SK-N-SH (cell line): ENCODE results near the gene REEP1. TPM values are rescaled to one million over a fixed set of nuclear protein-coding genes. Genes with fewer than 3 reads are reported as not detected.

Source experiments
- CTCF ChIA-PET: fragments of 300-600, 350-600 bp; formaldehyde crosslinking; extraction: SDS; loops from one replicate; lab custom pipeline; 2021; lab: Yijun Ruan, JAX
- POLR2A ChIA-PET: fragments of 350-600 bp; sonication (Branson Sonifier 250); formaldehyde crosslinking; extraction: SDS; loops from one replicate; lab custom pipeline; 2020; ENCODE audit warnings: antibody characterized with exemption, inconsistent platforms; lab: Yijun Ruan, JAX
- DNase-seq: peaks from one replicate; pipeline ENCODE4 v3.0.0; 2012
- H2AFZ ChIP-seq: fragments of 200-600 bp; sonication (generic); 2 replicates; pipeline ENCODE4 v1.8.1; 2016; ENCODE audit warnings: antibody characterized with exemption, mild to moderate bottlenecking, low read depth
- H3F3A ChIP-seq: fragments of 200-600 bp; sonication (generic); replicated peaks from 2 replicates; pipeline ENCODE3; 2016; ENCODE audit warnings: antibody characterized with exemption, mild to moderate bottlenecking; ENCODE audit not compliant: insufficient read depth
- H3K27ac ChIP-seq, 2 experiments: fragments of 200-500 bp in 1 of 2; fragments of 200-600 bp in 1 of 2; sonication (Bioruptor generic) in 1 of 2; sonication (generic), shearing (Covaris generic) in 1 of 2; 2 replicates each; pipeline versions ENCODE4 v1.5.1 to v1.6.1; 2014 to 2016; ENCODE audit warnings: low read depth in 2 of 2, inconsistent platforms in 1 of 2, low read length in 1 of 2, mild to moderate bottlenecking in 1 of 2, mixed read lengths in 1 of 2
- H3K27me3 ChIP-seq: fragments of 200-600 bp; sonication (generic), shearing (Covaris generic); 2 replicates; pipeline ENCODE4 v1.6.1; 2016; ENCODE audit warnings: mixed run types; ENCODE audit not compliant: insufficient read depth
- H3K36me3 ChIP-seq, 2 experiments: fragments of 200-500 bp in 1 of 2; fragments of 200-600 bp in 1 of 2; sonication (Bioruptor generic) in 1 of 2; sonication (generic) in 1 of 2; replicated peaks in 1 of 2; 2 replicates each; pipeline versions ENCODE3 to v1.5.1; 2014 to 2016; ENCODE audit warnings: low read length in 1 of 2, mild to moderate bottlenecking in 1 of 2; ENCODE audit not compliant: insufficient read depth in 2 of 2, control insufficient read depth in 1 of 2
- H3K4me1 ChIP-seq, 2 experiments: fragments of 200-500 bp in 1 of 2; fragments of 200-600 bp in 1 of 2; sonication (Bioruptor generic) in 1 of 2; sonication (generic), shearing (Covaris generic) in 1 of 2; 2 replicates each; pipeline versions ENCODE4 v1.5.1 to v1.6.1; 2014 to 2016; ENCODE audit warnings: low read depth in 1 of 2, low read length in 1 of 2, mixed run types in 1 of 2; ENCODE audit not compliant: insufficient read depth in 2 of 2, control insufficient read depth in 1 of 2
- H3K4me2 ChIP-seq: fragments of 200-600 bp; sonication (generic), shearing (Covaris generic); 2 replicates; pipeline ENCODE4 v1.6.1; 2017; ENCODE audit warnings: mixed run types
- H3K4me3 ChIP-seq, 2 experiments: fragments of 200-500 bp in 1 of 2; fragments of 200-600 bp in 1 of 2; sonication (Bioruptor generic) in 1 of 2; sonication (generic), shearing (Covaris generic) in 1 of 2; 2 replicates each; pipeline versions ENCODE4 v1.5.1 to v1.8.1; 2014 to 2016; ENCODE audit warnings: low read depth in 2 of 2, inconsistent platforms in 1 of 2, low read length in 1 of 2, mild to moderate bottlenecking in 1 of 2, mixed read lengths in 1 of 2, moderate library complexity in 1 of 2
- H3K79me2 ChIP-seq: fragments of 200-600 bp; sonication (generic); 2 replicates; pipeline ENCODE4 v1.8.1; 2017; ENCODE audit warnings: mild to moderate bottlenecking; ENCODE audit not compliant: insufficient read depth
- H3K9ac ChIP-seq: fragments of 200-600 bp; sonication (generic); 2 replicates; pipeline ENCODE4 v1.6.1; 2017; ENCODE audit warnings: mixed run types
- H3K9me2 ChIP-seq: fragments of 200-600 bp; sonication (generic); 2 replicates; pipeline ENCODE4 v1.6.1; 2017; ENCODE audit warnings: mixed run types
- H3K9me3 ChIP-seq: fragments of 200-600 bp; sonication (generic); 2 replicates; pipeline ENCODE4 v1.6.1; 2017; ENCODE audit warnings: mixed run types, mild to moderate bottlenecking, moderate library complexity
- H4K20me1 ChIP-seq: fragments of 200-600 bp; sonication (generic); 2 replicates; pipeline ENCODE4 v1.6.1; 2017; ENCODE audit warnings: mild to moderate bottlenecking, mixed run types; ENCODE audit not compliant: insufficient read depth
- FOSL2 ChIP-seq: IDR thresholded peaks from 2 replicates; pipeline ENCODE4 v1.4.0; 2012; ENCODE audit warnings: low read depth, mild to moderate bottlenecking, moderate library complexity, borderline replicate concordance
- FOXJ3 ChIP-seq: sonication (generic); formaldehyde crosslinking; IDR thresholded peaks from 2 replicates; pipeline ENCODE4 v1.5.1; 2020; ENCODE audit warnings: mild to moderate bottlenecking, missing genetic modification reagents
- FOXM1 ChIP-seq: IDR thresholded peaks from 2 replicates; pipeline ENCODE4 v1.4.0; 2012; ENCODE audit warnings: low read depth, mild to moderate bottlenecking
- IRF3 ChIP-seq: fragments of 150-350 bp; IDR thresholded peaks from 2 replicates; pipeline ENCODE4 v1.6.1; 2016; ENCODE audit warnings: mild to moderate bottlenecking, low read depth, low read length
- MAX ChIP-seq: IDR thresholded peaks from 2 replicates; pipeline ENCODE4 v1.4.0; 2012; ENCODE audit warnings: low read depth
- MEF2A ChIP-seq: IDR thresholded peaks from 2 replicates; pipeline ENCODE4 v1.4.0; 2012; ENCODE audit warnings: low read depth, borderline replicate concordance
- MXI1 ChIP-seq: IDR thresholded peaks from 2 replicates; pipeline ENCODE4 v1.6.1; 2012; ENCODE audit warnings: mild to moderate bottlenecking, low read depth, low read length, improper control_type of control experiment
- NFIC ChIP-seq: IDR thresholded peaks from 2 replicates; pipeline ENCODE4 v1.4.0; 2012; ENCODE audit warnings: borderline replicate concordance
- NRF1 ChIP-seq: IDR thresholded peaks from 2 replicates; pipeline ENCODE4 v1.6.1; 2012; ENCODE audit warnings: low read depth, mild to moderate bottlenecking, low read length
- RAD21 ChIP-seq: IDR thresholded peaks from 2 replicates; pipeline ENCODE4 v1.6.1; 2012; ENCODE audit warnings: mild to moderate bottlenecking, low read length
- RCOR1 ChIP-seq: fragments of 150-350 bp; IDR thresholded peaks from 2 replicates; pipeline ENCODE4 v1.6.1; 2017; ENCODE audit warnings: antibody characterized with exemption, low read length
- RFX5 ChIP-seq: IDR thresholded peaks from 2 replicates; pipeline ENCODE4 v1.6.1; 2012; ENCODE audit warnings: mild to moderate bottlenecking, improper control_type of control experiment, low read length
- SIN3A ChIP-seq: IDR thresholded peaks from 2 replicates; pipeline ENCODE4 v1.6.1; 2012; ENCODE audit warnings: low read depth, mild to moderate bottlenecking, low read length, moderate library complexity, borderline replicate concordance
- SMC3 ChIP-seq: IDR thresholded peaks from 2 replicates; pipeline ENCODE4 v1.6.1; 2012; ENCODE audit warnings: low read depth, low read length, improper control_type of control experiment
- TAF1 ChIP-seq: IDR thresholded peaks from 2 replicates; pipeline ENCODE4 v1.6.1; 2012; ENCODE audit warnings: low read depth, mild to moderate bottlenecking, low read length, moderate library complexity, borderline replicate concordance
- TCF12 ChIP-seq: IDR thresholded peaks from 2 replicates; pipeline ENCODE4 v1.4.0; 2012
- YY1 ChIP-seq: IDR thresholded peaks from 2 replicates; pipeline ENCODE4 v1.4.0; 2012; ENCODE audit warnings: low read depth, mild to moderate bottlenecking
- WGBS: methylation state at CpG from one replicate; pipeline ENCODE4 v1.1.6; 2017; ENCODE audit warnings: low lambda C conversion rate; 5-methylcytosine and 5-hydroxymethylcytosine counted together
- polyA plus RNA-seq, 3 experiments: library from polyadenylated mRNA; depleted of rRNA; stranded (reverse); fragments of >200 nt; gene quantifications; 2 replicates each; pipeline ENCODE4 v1.2.3, GENCODE V29; 2012
- TF ChIP-seq, protein P1 (sequence below): IDR thresholded peaks from 2 replicates; pipeline ENCODE4 v1.4.0; 2012; ENCODE audit warnings: low read depth, borderline replicate concordance
- TF ChIP-seq, protein P2 (sequence below): IDR thresholded peaks from 2 replicates; pipeline ENCODE4 v1.4.0; 2012; ENCODE audit warnings: low read depth, borderline replicate concordance
- TF ChIP-seq, protein P3 (sequence below): IDR thresholded peaks from 2 replicates; pipeline ENCODE4 v1.6.1; 2012; ENCODE audit warnings: mild to moderate bottlenecking, low read depth, low read length, moderate library complexity

Gene REEP1
- polyA plus RNA-seq, 1 of the 3 experiments (the other 2 are of a cell fraction), result 0.13 TPM

DNA sequence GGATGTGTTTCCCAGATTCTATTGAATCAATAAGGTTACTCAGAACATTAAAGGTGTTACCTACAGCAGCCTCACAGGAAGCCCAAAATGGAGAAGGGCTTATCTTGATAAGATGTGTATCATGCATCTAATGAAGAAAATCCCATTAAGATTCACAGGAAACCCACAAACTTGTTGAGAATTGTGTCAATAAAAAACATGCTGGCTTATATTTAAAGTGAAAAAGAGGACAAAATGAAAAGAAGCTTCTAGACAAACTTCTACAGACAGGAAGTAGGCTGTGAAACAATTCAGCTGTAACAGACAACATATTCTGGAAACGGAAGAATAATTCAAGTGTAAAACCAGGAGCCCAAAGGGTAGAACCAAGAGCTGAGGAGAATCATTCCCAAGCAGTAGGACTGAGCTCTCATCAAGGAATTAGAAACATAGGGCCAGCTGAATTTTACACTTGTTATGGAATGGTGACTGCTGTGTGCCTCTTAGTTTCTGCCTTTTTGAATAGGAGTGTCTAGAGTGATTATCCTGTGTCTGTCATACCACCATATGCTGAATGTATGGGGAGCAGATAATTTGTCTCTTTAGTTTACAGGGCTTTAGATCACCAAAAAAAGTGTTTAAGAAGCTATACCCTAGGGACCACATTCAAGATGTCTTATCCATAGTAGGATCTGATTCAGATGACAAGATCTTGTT lies 151.8 kb downstream of the REEP1 start:
- peaks cover 6 to 15% of the 10 kb centered on the region in 2 experiments; a peak in 2 of 4 replicates for H3K4me1 ChIP-seq
- no peak overlapping the region for H3K9ac ChIP-seq
- peaks cover 10% of the 10 kb centered on the region for H3F3A ChIP-seq
- no peak overlapping the region for H3K4me2 ChIP-seq
- peaks cover 13 to 17% of the 10 kb centered on the region in 2 experiments for H3K36me3 ChIP-seq
- no peak overlapping the region for H2AFZ ChIP-seq
- no peak overlapping the region for H3K4me3 ChIP-seq
- TF ChIP-seq NFIC, result no peak
- TF ChIP-seq YY1, result no peak
- no peak for TF ChIP-seq MEF2A
- no peak for TF ChIP-seq TAF1
- TF ChIP-seq, protein P1, sequence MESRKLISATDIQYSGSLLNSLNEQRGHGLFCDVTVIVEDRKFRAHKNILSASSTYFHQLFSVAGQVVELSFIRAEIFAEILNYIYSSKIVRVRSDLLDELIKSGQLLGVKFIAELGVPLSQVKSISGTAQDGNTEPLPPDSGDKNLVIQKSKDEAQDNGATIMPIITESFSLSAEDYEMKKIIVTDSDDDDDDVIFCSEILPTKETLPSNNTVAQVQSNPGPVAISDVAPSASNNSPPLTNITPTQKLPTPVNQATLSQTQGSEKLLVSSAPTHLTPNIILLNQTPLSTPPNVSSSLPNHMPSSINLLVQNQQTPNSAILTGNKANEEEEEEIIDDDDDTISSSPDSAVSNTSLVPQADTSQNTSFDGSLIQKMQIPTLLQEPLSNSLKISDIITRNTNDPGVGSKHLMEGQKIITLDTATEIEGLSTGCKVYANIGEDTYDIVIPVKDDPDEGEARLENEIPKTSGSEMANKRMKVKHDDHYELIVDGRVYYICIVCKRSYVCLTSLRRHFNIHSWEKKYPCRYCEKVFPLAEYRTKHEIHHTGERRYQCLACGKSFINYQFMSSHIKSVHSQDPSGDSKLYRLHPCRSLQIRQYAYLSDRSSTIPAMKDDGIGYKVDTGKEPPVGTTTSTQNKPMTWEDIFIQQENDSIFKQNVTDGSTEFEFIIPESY, result no peak
- TF ChIP-seq SMC3, result no peak
- TF ChIP-seq FOXJ3 (CRISPR knock-in tag), result no peak
- TF ChIP-seq TCF12, result no peak
- no peak for TF ChIP-seq FOXM1
- no peak for TF ChIP-seq RFX5
- TF ChIP-seq RCOR1, result no peak
- TF ChIP-seq FOSL2, result no peak
- H3K9me3 ChIP-seq, result no peaks in the 10 kb centered on the region
- ChIA-PET CTCF (interaction anchor here (0.8 kb wide), 1 partner anchor 9 kb away, joined by 3 read pairs; no protein-coding TSS in a partner anchor), POLR2A (interaction anchor here (1.6 kb wide), 1 partner anchor 10 kb away, joined by 9 read pairs; the partner anchor contains the start of gene IMMT)
- no peaks in the 10 kb centered on the region for H3K9me2 ChIP-seq
- no peak for DNase-seq
- peaks cover 65% of the 10 kb centered on the region for H4K20me1 ChIP-seq
- no peak overlapping the region; a peak in 1 of 4 replicates for H3K27ac ChIP-seq
- H3K79me2 ChIP-seq, result peaks cover 100% of the 10 kb centered on the region
- 97% methylated on average over 1 of the region's 1 CpG for WGBS
- no peaks in the 10 kb centered on the region for H3K27me3 ChIP-seq

- peaks cover 2 to 16% of the 10 kb centered on the region in 2 experiments; a peak in 2 of 4 replicates for H3K4me1 ChIP-seq
- ChIA-PET POLR2A (interaction anchor here (1.4 kb wide), 1 partner anchor 18 kb away, joined by 4 read pairs; the partner anchor contains the start of gene IMMT), CTCF (interaction anchor here (1.2 to 1.5 kb wide), 2 partner anchors 12 to 44 kb away, joined by 3 to 6 read pairs; no protein-coding TSS in a partner anchor)
- no peak for TF ChIP-seq TCF12
- TF ChIP-seq, protein P2, sequence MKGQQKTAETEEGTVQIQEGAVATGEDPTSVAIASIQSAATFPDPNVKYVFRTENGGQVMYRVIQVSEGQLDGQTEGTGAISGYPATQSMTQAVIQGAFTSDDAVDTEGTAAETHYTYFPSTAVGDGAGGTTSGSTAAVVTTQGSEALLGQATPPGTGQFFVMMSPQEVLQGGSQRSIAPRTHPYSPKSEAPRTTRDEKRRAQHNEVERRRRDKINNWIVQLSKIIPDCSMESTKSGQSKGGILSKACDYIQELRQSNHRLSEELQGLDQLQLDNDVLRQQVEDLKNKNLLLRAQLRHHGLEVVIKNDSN, result no peak
- TF ChIP-seq MAX, result no peak
- TF ChIP-seq RAD21, result no peak
- no peak for TF ChIP-seq YY1
- TF ChIP-seq IRF3, result no peak
- TF ChIP-seq NRF1, result no peak
- TF ChIP-seq MXI1, result no peak
- TF ChIP-seq SIN3A, result no peak
- TF ChIP-seq, protein P3, sequence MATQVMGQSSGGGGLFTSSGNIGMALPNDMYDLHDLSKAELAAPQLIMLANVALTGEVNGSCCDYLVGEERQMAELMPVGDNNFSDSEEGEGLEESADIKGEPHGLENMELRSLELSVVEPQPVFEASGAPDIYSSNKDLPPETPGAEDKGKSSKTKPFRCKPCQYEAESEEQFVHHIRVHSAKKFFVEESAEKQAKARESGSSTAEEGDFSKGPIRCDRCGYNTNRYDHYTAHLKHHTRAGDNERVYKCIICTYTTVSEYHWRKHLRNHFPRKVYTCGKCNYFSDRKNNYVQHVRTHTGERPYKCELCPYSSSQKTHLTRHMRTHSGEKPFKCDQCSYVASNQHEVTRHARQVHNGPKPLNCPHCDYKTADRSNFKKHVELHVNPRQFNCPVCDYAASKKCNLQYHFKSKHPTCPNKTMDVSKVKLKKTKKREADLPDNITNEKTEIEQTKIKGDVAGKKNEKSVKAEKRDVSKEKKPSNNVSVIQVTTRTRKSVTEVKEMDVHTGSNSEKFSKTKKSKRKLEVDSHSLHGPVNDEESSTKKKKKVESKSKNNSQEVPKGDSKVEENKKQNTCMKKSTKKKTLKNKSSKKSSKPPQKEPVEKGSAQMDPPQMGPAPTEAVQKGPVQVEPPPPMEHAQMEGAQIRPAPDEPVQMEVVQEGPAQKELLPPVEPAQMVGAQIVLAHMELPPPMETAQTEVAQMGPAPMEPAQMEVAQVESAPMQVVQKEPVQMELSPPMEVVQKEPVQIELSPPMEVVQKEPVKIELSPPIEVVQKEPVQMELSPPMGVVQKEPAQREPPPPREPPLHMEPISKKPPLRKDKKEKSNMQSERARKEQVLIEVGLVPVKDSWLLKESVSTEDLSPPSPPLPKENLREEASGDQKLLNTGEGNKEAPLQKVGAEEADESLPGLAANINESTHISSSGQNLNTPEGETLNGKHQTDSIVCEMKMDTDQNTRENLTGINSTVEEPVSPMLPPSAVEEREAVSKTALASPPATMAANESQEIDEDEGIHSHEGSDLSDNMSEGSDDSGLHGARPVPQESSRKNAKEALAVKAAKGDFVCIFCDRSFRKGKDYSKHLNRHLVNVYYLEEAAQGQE, result no peak
- peaks cover 10% of the 10 kb centered on the region for H3F3A ChIP-seq
- peak overlapping the region in 1 of 2 experiments; percentile 22; a peak in 1 of 4 replicates for H3K27ac ChIP-seq
- no peaks in the 10 kb centered on the region for H3K27me3 ChIP-seq
- no peaks in the 10 kb centered on the region for H3K9me3 ChIP-seq
- no peaks in the 10 kb centered on the region for H3K9me2 ChIP-seq
- H3K36me3 ChIP-seq, result peaks cover 36 to 56% of the 10 kb centered on the region in 2 experiments
- H4K20me1 ChIP-seq, result peaks cover 2% of the 10 kb centered on the region; the same call in 1 of the 2 replicates
- H3K79me2 ChIP-seq, result peaks cover 60% of the 10 kb centered on the region
- no peak overlapping the region for H3K4me2 ChIP-seq
- no peak for DNase-seq
- H3K4me3 ChIP-seq, result no peak overlapping the region
- H3K9ac ChIP-seq, result no peak overlapping the region
- H2AFZ ChIP-seq, result no peak overlapping the region
Observed at GRCh38 chr2:86176597-86176996, 160.8 kb downstream of the REEP1 start.
